HepG2 (cell line): Measurements from ENCODE around the gene FBXW12. TPM values are rescaled to one million over a fixed set of nuclear protein-coding genes. Genes with fewer than 3 reads are reported as not detected.
A peak's percentile ranks its signal among the peaks of the same experiment; 100 is the strongest.

Source experiments
- AFF4 ChIP-seq: sonication (generic); formaldehyde crosslinking; IDR thresholded peaks from 2 replicates; pipeline ENCODE4 v1.4.0; 2020; ENCODE audit warnings: missing genetic modification reagents
- AHR ChIP-seq: IDR thresholded peaks from 2 replicates; pipeline ENCODE4 v1.6.1; 2018; ENCODE audit warnings: missing genetic modification reagents, missing compliant biosample characterization
- ARNTL ChIP-seq: sonication (generic); formaldehyde crosslinking; IDR thresholded peaks from 2 replicates; pipeline ENCODE4 v1.4.0; 2020; ENCODE audit warnings: mild to moderate bottlenecking, missing genetic modification reagents
- BORCS8-MEF2B ChIP-seq: sonication (generic); formaldehyde crosslinking; IDR thresholded peaks from 2 replicates; pipeline ENCODE4 v1.8.0; 2022; ENCODE audit warnings: mild to moderate bottlenecking, missing genetic modification reagents
- BRCA1 ChIP-seq: sonication (generic); formaldehyde crosslinking; IDR thresholded peaks from 2 replicates; pipeline ENCODE4 v1.4.0; 2020; ENCODE audit warnings: missing genetic modification reagents
- LCORL ChIP-seq, 2 experiments: fragments of 450-650 bp in 1 of 2; sonication (generic) in 1 of 2; formaldehyde crosslinking in 1 of 2; IDR thresholded peaks; 2 replicates each; pipeline versions ENCODE4 v1.5.0 to v1.6.1; 2017 to 2020; ENCODE audit warnings: antibody characterized with exemption in 1 of 2, missing genetic modification reagents in 1 of 2
- MBNL3 ChIP-seq: fragments of 250-450 bp; sonication (Bioruptor Pico); conservative IDR thresholded peaks from 2 replicates; pipeline ENCODE4 v1.8.0; 2022; ENCODE audit warnings: mild to moderate bottlenecking, inconsistent platforms
- NR2F6 ChIP-seq, 2 experiments: IDR thresholded peaks; 2 replicates each; pipeline ENCODE4 v1.6.1; 2016; ENCODE audit warnings: antibody characterized with exemption in 1 of 2, mild to moderate bottlenecking in 1 of 2
- ZBTB40 ChIP-seq, 2 experiments: fragments of 450-650 bp in 1 of 2; sonication (generic) in 1 of 2; formaldehyde crosslinking in 1 of 2; IDR thresholded peaks; 2 replicates each; pipeline versions ENCODE4 v1.6.1 to v1.8.0; 2016 to 2022; ENCODE audit warnings: antibody characterized with exemption in 1 of 2, mild to moderate bottlenecking in 1 of 2, missing genetic modification reagents in 1 of 2
- ZMAT3 ChIP-seq: sonication (generic); formaldehyde crosslinking; conservative IDR thresholded peaks from 2 replicates; pipeline ENCODE4 v1.7.0; 2021; ENCODE audit warnings: missing genetic modification reagents
- ZNF383 ChIP-seq: sonication (generic); formaldehyde crosslinking; IDR thresholded peaks from 2 replicates; pipeline ENCODE4 v1.4.0; 2020; ENCODE audit warnings: missing genetic modification reagents, mild to moderate bottlenecking, borderline replicate concordance
- ZNF737 ChIP-seq: sonication (generic); formaldehyde crosslinking; IDR thresholded peaks from 2 replicates; pipeline ENCODE4 v1.5.0; 2020; ENCODE audit warnings: missing genetic modification reagents, mild to moderate bottlenecking, borderline replicate concordance
- ZNF784 ChIP-seq: sonication (generic); formaldehyde crosslinking; IDR thresholded peaks from 2 replicates; pipeline ENCODE4 v1.5.1; 2020; ENCODE audit warnings: missing genetic modification reagents, mild to moderate bottlenecking, borderline replicate concordance
- ZSCAN20 ChIP-seq: sonication (generic); formaldehyde crosslinking; IDR thresholded peaks from 2 replicates; pipeline ENCODE4 v1.4.0; 2020; ENCODE audit warnings: missing genetic modification reagents, mild to moderate bottlenecking, borderline replicate concordance
- polyA plus RNA-seq, 8 experiments: library from polyadenylated mRNA; depleted of rRNA in 3 of 8; stranded (reverse) in 7 of 8; unstranded in 1 of 8; fragments of >200 nt; fragmentation: Illumina TruSeq in 4 of 8; extraction: Trizol in 4 of 8; gene quantifications; 2 replicates each; pipeline versions ENCODE4 v1.2.1 to v1.2.3, GENCODE V29; 2011 to 2016; ENCODE audit warnings: low read depth in 4 of 8, missing spikeins in 1 of 8, mixed read lengths in 1 of 8; ENCODE audit not compliant: insufficient read depth in 1 of 8
- total RNA-seq, 5 experiments: library from RNA; depleted of rRNA; stranded (reverse); fragments of >200 nt; fragmentation: Illumina TruSeq; extraction: Trizol; gene quantifications; 2 replicates each; pipeline ENCODE4 v1.2.3, GENCODE V29; 2016; ENCODE audit warnings: low read depth in 1 of 5

FBXW12 gene
- total and polyA plus RNA-seq, 2 of the 13 experiments (the other 11 are each of a cell fraction or from before 2014, with no cell fraction given) = not detected

DNA sequence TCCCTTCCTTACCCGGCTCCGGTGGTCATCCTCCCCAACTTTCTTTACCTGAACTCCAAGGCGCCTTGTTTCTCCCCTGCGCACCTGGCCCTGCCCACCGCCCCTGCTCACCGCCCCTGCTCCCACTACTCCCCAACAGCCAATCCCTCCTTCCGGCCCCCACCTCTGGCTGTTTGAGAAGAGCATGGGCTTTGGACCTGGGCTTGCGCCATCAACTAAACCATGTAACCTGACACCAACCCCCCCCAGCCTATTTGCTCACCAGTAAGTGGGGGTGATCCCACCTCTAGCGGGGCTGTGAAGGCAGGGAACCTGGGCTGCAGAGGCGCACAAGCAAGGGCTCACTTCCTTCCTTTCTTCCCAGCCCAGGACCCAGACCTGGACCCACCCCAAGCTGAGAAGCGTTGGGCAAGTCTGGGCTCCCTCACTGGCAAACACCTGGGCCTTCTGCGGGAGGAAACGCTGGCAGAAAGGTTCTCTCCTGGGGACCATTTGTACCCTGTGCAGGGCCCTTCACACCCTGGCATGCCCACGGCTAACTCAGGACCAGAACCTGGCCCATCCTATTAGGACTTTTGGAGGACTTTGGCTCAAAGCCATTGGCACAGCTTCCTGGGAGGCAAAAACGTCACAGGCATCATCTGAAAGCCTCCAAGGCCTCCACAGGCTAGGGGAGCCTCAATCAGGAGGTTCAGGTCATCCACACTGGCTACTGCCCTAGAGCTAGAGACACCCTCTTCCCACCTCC, 58.1 kb downstream of the FBXW12 start, which contains the start of gene PLXNB1 (continued):
- TF ChIP-seq NR2F6 (IDR thresholded peaks at IDR 0.05) (peak; percentile 94), NR2F6 (CRISPR knock-in tag; IDR thresholded peaks at IDR 0.05) (peak; percentile 89), ZNF737 (CRISPR knock-in tag) (no peak), ARNTL (CRISPR knock-in tag) (peak; percentile 95), AHR (no peak), LCORL (IDR thresholded peaks at IDR 0.05) (no peak), LCORL (CRISPR knock-in tag; IDR thresholded peaks at IDR 0.05) (peak; percentile 98), BRCA1 (CRISPR knock-in tag) (no peak), ZSCAN20 (no peak), ZBTB40 (IDR thresholded peaks at IDR 0.05) (no peak), ZBTB40 (CRISPR knock-in tag; IDR thresholded peaks at IDR 0.05) (peak; percentile 58; the same call in 1 of the 2 replicates), ZNF383 (peak; percentile 77; the same call in 1 of the 2 replicates), ZNF784 (CRISPR knock-in tag) (no peak; the same call in 1 of the 2 replicates), ZMAT3 (peak; percentile 79; the same call in 1 of the 2 replicates), AFF4 (no peak), BORCS8-MEF2B (CRISPR knock-in tag) (peak; percentile 89), MBNL3 (CRISPR knock-in tag) (no peak)
